Lower leg skin (tissue), 3 donors: ENCODE measurements around the gene TP73.

Experiments used
- POLR2A ChIP-seq, 2 donors: fragments of 450-650 bp; IDR thresholded peaks; one replicate each; pipeline ENCODE4 v1.6.1; 2016 to 2017; ENCODE audit warnings: antibody characterized with exemption in 2 of 2, mild to moderate bottlenecking in 1 of 2, moderate library complexity in 1 of 2
- TF ChIP-seq, protein P1 (sequence below), 3 donors: fragments of 450-650 bp; IDR thresholded peaks; one replicate each; pipeline ENCODE4 v1.5.1; 2016; ENCODE audit warnings: antibody characterized with exemption in 3 of 3, mild to moderate bottlenecking in 3 of 3, moderate library complexity in 2 of 3

DNA sequence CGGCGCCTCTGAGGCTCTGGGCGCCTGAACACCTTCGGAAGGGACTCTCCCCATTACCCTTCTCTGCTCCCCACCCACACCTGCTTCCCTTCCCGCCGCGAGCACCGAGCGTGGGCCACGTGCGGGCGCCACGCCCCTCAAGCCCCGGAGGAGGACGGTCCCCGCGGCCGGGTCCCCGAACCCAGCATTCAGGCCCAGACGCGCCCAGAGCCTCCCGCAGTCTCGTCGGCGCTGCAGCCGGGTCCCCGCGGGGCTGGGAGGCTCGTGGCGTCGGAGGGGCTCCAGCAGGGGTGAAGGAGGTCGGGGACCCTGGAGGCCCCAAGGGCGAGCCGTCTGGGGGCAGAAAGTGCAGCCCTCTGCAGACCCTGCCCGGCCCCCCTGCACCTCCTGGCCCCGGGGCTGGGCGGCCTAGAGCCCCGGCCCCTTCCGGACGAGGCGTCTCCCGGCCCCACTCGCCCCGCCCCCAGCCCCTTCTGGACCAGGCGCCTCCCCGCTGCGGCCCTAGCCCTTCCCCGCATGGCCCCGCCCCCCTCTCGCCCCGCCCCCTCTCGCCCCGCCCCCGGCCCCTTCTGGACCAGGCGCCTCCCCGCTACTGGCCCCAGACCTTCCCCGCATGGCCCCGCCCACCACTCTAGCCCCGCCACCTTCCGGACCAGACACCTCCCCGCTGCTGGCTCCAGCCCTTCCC, 119.9 kb downstream of the TP73 start:
- TF ChIP-seq, protein P1, sequence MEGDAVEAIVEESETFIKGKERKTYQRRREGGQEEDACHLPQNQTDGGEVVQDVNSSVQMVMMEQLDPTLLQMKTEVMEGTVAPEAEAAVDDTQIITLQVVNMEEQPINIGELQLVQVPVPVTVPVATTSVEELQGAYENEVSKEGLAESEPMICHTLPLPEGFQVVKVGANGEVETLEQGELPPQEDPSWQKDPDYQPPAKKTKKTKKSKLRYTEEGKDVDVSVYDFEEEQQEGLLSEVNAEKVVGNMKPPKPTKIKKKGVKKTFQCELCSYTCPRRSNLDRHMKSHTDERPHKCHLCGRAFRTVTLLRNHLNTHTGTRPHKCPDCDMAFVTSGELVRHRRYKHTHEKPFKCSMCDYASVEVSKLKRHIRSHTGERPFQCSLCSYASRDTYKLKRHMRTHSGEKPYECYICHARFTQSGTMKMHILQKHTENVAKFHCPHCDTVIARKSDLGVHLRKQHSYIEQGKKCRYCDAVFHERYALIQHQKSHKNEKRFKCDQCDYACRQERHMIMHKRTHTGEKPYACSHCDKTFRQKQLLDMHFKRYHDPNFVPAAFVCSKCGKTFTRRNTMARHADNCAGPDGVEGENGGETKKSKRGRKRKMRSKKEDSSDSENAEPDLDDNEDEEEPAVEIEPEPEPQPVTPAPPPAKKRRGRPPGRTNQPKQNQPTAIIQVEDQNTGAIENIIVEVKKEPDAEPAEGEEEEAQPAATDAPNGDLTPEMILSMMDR (IDR thresholded peaks at IDR 0.05): no peak
- TF ChIP-seq POLR2A (IDR thresholded peaks at IDR 0.05): no peak
